AG09319 (cell line): ENCODE results near the gene CCDC175.

Experiments used
- DNase-seq: peaks from one replicate; pipeline ENCODE4 v3.0.0-alpha.2; 2010; ENCODE audit warnings: low read depth; ENCODE audit errors: extremely low read depth
- CTCF ChIP-seq: IDR thresholded peaks from 2 replicates; pipeline ENCODE4 v1.5.1; 2011; ENCODE audit warnings: low read depth, mild to moderate bottlenecking, inconsistent platforms, low read length, moderate library complexity

CCDC175 gene

GRCh38 chr14:59455411-59455810 is 121.2 kb downstream of the CCDC175 start:
- DNase-seq, result no peak
- no peak for TF ChIP-seq CTCF
